Stimulated activated CD4-positive, alpha-beta T cell treated with anti-CD3 and anti-CD28 coated beads, Interleukin-1b, Interleukin-23, amount 100 ng/mL, for 48 hours (primary cell): ENCODE results near the gene FMNL1.
"Not testable (repeated sequence)": the region's sequence is repeated elsewhere in the genome, so short reads cannot be mapped to it uniquely, and the experiment has no call there.

Experiments
- DNase-seq: peaks from one replicate; pipeline ENCODE4 v3.0.0-alpha.2; 2020

Gene FMNL1

GRCh38 chr17:45235416-45236281 lies 14.0 kb downstream of the FMNL1 start:
- DNase-seq, result peak; percentile 72

- no peak for DNase-seq
Observed at GRCh38 chr17:45236282-45236606, 14.6 kb downstream of the FMNL1 start.

GRCh38 chr17:45237686-45238085 lies 16.0 kb downstream of the FMNL1 start:
- no peak for DNase-seq

GRCh38 chr17:45238155-45238774 lies 16.6 kb downstream of the FMNL1 start:
- DNase-seq, result no peak

GRCh38 chr17:45240905-45241327 lies 19.2 kb downstream of the FMNL1 start:
- DNase-seq, result no peak

- DNase-seq, result no peak
Observed at GRCh38 chr17:45241328-45242028, 19.8 kb downstream of the FMNL1 start.

GRCh38 chr17:45242029-45242414 lies 20.3 kb downstream of the FMNL1 start:
- DNase-seq, result no peak

- no peak for DNase-seq
Observed at GRCh38 chr17:45243750-45244149, 22.1 kb downstream of the FMNL1 start.

- DNase-seq, result no peak
Observed at GRCh38 chr17:45244725-45245656, 23.3 kb downstream of the FMNL1 start.

GRCh38 chr17:45246338-45246737 lies 24.7 kb downstream of the FMNL1 start:
- no peak for DNase-seq

- DNase-seq, result no peak
Observed at GRCh38 chr17:45246861-45247428, 25.3 kb downstream of the FMNL1 start.

DNA sequence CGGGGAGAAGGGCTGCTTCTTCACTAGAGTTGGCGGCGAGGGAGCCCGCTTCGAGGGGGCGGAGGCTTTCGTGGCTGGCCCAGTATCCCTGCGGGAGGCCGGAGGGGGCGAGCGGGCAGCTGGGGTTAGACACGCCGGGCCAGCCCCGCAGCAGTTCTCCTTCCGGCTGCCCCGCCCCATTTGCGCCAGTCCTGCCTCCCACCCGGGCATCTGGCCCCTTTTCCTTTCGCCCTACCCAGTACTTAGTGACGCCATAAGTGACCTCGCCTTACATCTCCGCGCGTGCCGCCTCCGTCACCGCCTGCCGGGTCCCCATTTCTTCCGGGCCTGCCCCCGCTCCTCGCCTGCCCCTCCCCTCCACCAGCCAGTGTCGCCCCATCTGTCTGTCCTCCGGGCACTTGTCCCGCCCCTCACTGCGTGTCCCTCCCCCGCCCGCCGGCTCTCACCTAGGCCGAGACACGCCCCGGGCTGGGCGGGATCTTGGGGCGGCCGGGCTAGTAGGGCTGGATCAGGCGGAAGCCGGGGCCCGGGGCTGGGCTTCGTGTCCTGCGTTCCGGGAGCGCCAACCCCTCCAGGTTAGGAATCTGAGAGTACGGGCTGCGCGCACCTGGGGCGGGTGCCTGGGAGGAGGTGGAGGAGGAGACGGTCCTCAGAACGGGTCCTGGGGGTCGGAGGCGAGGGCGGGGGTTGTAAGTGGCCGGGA lies 25.9 kb downstream of the FMNL1 start:
- peak; percentile 98 for DNase-seq

- peak; percentile 82 for DNase-seq
Observed at GRCh38 chr17:45248132-45248957, 26.7 kb downstream of the FMNL1 start.

DNA sequence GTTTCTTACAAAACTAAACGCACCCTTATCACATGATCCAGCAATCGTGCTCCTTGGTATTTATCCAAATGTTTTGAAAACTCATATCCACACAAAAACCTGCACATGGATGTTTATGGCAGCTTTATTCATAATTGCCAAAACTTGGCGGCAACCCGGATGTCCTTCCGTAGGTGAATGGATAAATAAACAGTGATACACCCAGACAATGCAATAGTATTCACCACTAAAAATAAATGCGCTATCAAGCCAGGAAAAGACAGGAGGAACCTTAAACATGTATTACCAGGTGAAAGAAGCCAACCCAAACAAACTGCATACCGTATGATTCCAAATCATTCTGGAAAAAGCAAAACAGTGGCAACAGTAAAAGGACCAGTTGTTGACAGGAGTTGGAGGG lies 30.2 kb downstream of the FMNL1 start:
- no peak for DNase-seq

DNA sequence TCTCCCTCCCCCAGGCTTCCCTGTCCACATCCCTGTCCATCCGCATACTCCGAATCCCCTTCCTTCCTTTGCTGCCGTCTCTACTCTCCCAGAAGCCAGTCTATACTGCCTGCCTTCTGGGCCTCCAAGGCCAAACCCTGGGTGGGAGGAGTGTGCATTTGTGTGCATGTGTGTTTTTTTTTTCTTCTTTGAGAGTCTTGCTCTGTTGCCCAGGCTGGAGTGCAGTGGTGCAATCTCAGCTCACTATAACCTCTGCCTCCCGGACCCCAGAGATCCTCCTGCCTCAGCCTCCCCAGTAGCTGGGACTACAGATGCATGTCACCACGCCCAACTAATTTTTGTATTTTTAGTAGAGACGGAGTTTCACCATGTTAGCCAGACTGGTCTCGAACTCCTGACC lies 31.6 kb downstream of the FMNL1 start:
- not testable (repeated sequence) for DNase-seq

GRCh38 chr17:45253879-45254278 lies 32.2 kb downstream of the FMNL1 start:
- DNase-seq, result no peak

DNA sequence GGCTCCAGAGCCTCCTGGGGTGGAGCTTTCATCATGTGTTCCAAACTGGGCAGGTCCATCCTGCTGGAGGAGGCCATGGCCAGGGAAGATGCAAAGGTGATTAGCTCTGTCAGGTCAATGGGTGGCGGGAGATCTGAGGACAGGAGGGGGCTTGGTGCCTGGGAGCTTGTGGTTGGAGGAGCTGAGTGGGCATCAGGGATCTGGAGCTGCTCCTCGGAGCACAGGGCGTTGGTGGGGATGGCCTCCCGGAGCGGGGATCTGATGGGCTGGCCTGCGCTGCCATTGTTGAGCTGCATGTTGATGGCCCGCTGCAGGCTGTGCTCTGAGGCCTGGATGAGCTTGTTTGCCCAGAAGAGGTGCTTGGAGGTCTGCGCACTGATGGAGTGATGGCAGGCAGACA lies 33.7 kb downstream of the FMNL1 start:
- no peak for DNase-seq

- no peak for DNase-seq
Observed at GRCh38 chr17:45256114-45256966, 34.7 kb downstream of the FMNL1 start.

DNA sequence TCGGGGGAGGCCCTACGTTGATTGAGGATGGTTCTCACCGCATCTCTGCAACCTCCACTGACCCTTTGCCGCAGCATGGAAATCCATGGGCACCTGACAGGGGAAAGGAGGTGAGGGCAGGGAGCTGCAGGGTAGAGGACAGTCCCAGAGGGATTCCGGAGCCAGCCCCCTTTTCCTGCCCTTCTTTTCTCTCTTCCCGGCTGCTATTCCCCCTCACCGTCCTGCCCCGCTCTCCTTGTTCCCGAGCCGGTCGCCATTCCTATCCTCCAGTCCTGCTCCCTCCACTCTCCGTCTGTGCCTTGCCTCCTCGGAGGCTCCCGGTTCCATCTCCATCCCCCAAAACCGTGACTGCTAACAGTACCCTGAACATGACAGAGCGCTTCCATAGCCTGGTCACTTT lies 35.4 kb downstream of the FMNL1 start:
- no peak for DNase-seq

- DNase-seq, result no peak
Observed at GRCh38 chr17:45258981-45259380, 37.3 kb downstream of the FMNL1 start.
